Amniotic stem cell (primary cell): ENCODE data around the gene BEND5.
A peak's percentile ranks its signal among the peaks of the same experiment; 100 is the strongest.

Source experiments
- DNase-seq: peaks from one replicate; lab custom pipeline; 2025; lab: John Stamatoyannopoulos, UW

The BEND5 gene, protein sequence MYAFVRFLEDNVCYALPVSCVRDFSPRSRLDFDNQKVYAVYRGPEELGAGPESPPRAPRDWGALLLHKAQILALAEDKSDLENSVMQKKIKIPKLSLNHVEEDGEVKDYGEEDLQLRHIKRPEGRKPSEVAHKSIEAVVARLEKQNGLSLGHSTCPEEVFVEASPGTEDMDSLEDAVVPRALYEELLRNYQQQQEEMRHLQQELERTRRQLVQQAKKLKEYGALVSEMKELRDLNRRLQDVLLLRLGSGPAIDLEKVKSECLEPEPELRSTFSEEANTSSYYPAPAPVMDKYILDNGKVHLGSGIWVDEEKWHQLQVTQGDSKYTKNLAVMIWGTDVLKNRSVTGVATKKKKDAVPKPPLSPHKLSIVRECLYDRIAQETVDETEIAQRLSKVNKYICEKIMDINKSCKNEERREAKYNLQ

DNA sequence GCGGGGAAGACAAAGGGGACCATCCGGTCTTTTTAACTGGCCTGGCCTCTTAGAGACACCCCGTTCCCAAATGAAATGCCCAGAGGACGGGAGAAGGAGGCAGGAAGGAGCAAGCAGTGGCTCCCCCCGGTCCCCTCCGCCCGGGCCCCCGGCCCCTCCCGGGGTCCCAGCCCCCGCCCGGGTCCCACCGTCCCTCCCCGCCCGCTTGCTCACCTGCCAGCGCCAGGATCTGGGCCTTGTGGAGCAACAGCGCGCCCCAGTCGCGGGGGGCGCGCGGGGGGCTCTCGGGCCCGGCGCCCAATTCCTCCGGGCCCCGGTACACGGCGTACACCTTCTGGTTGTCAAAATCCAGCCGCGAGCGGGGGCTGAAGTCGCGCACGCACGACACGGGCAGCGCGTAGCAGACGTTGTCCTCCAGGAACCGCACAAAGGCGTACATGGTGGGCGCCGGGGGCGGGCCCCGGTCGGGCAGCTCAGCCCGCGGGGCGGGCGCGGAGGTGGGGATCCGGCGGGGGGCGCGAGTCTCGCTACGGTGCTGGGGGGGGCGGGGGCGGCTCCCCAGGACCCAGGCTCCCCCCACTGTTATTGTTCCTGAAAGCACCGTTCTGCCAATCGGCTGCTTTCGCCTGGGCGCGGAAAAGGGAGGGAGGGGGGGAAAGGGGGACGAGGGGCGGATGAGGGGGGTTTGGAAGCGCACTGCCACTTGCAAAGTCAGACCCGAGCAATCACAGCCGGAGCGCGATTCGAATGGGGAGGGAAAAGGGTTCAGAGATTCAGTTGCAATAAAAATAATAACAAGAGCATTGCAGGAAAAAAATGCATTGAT lies at the start of gene BEND5:
Gene BEND5, minus strand, starts transcription at position 499 of the 826 bp plus-strand sequence. Its CDS starts 60 bp downstream, at position 439.
- DNase-seq: no peak

DNA sequence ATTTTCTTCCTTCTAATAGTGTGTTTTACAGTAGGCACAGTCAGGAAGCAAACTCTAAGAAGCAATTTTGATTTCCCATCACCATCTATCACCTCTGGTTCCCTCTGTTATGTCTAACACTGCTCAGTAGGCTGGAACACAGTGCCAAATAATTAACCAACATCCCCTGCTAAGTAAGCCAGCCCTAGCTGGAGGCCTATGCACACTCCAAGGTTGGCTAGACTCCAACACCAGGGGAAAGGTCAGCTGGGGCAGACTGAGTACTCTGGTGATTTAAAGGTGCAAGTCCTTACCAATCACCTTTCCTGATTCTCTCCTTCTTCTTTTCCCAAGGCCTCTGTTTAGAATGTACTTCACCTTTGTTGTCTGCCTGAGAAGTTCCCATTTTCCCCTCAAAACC lies 46.5 kb upstream of the BEND5 start:
- no peak for DNase-seq

DNA sequence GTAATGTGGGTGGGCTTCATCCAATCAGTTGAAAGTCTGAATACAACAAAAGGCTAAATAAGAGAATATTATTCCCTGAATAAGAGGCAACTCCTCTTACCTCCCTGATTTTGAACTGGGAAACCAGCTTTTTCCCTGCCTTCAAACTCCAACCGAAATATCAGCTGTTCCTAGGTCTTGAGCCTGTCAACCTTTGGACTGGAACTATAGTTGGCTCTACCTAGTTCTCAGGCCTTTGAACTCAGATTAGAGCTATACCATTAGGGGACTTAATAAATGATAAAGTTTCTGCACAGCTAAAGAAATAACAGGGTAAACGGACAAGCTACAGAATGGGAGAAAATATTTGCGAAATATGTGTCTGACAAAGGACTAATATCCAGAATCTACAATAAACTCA lies 43.8 kb upstream of the BEND5 start:
- DNase-seq: no peak

DNA sequence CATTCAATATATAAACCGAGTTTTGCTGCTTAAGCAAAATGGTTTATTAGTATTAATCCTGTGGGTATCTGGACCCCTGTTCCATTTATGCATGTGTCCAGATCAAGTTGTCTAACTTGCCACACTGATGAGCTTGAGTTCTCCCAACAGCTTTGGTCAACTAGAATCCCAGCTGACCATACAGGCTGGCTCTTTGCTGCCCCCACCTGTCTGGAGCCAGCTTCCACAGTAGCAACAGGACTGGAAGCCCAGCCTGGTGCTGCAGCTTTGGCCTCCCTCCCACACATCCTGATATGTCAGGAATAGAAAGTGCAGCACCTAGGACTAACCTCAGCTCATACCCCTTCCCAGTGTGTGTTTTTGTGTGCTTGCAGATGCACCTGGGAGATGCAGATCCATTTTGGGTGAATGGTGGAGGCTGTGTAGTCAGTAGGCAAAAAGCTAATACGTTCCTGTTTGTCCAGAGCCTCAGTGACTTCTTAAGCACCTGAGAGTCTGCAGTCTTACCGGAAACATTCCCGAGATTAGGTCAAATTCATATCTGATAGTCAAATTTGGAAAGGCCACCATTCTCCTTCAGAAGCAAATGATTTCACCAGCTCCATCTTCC lies 40.9 kb upstream of the BEND5 start:
- peak; percentile 35 for DNase-seq

DNA sequence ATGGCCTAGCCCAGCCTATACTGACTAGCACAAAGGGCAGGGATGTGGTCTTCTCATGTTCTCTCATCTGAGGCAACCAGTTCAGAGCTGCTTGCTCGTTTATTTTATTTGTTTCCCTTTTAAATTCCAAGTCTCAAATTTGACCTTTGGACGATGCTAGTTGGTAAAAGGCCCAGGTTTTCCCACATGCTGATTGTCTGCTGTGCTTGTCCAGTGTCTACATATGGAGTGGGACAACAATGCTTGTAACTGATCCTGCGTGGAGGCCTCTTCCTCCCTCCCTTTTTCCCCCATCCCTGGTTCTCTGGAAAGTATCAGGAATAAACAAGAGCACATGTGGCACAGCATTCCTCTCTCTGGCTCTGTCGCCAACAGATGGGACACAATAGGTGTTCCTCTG lies 34.0 kb upstream of the BEND5 start:
- no peak for DNase-seq

DNA sequence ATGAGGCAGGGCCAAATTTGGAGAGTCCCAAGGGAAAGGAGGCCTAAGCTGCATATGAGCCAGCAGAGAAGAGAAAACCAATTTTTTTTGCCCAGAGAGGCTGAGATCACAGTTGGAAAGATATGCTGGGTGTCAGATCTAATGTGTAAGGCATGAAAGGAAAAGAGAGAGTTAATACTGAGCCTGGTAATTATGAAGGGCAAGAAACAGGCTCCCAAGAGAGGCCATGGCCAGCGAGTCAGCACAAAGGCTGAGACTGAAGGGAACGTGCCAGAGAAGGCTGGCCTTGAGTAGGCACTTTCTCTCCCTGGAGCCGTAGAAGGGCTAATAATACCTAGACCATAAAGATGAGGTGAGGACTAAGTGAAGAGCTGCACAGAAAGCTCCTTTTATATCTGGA lies 31.8 kb upstream of the BEND5 start:
- no peak for DNase-seq

DNA sequence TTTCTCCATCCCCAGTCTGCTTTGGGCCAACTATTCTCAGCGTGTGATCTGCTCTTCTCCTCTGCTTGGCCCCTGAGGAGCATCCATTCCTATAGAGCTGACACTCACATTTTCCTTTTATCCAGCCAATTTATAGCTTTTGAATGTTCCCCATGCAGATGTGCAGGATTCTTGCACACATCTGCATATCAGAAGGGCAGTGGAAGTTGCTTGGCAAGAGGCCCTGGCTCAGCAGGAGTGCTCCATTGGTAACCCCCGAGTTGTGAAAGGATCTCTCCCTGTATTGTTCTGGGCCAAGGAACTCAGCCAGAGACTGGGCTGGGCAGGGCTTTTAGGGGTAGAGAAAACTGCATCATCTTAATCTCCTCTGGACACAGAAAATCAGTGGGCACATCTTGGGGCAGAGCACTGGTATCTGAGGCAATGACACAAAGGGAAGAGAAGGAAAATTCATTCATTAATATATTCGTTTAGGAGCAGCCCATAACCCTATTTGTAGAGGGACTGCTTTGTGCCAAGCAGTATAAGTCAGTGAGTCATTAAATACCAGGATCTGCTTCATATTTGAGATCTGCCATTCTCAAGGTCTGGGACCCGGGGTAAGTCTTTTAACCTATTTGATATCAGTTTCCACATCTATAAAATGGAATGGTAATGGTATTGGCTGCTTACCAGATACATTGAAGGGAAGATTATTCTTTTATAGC lies 31.0 kb upstream of the BEND5 start:
- DNase-seq: no peak

DNA sequence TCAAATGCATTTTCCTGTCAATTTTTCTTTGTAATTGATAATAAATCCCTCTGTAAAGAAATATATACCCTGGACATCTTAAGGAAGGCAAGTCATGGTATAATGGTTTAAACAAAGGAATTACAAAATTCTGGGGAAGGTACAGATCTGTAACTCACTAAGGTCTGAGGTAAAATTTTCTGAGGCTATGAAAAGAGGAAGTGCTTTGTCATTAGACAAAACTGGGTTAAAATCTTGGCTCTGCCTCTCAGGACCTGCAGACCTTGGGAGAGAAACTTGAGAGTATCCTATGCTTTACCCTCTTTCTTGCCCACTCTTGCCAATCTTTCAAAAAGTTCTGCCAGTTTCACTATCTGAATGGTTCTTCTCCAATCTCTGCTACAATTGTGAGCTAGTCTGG lies 26.8 kb upstream of the BEND5 start:
- DNase-seq: no peak

DNA sequence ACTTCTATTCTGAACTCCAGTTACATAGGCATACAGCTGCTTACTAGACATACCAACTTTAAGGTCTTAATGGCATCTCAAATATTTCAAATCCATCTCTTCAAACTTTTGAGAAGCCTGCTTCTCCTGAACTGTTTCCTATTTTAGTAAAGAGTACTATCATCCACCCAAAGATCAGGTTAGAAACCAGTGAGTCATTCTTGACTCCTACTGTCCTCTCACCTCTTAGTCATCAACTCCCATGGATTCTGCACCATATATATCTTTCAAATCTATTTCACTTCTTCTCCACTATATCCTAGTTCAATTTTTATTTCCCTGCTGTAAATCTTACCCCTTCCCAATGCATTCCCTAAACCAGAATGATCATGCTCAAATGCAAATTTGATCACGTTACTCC lies 18.1 kb upstream of the BEND5 start:
- no peak for DNase-seq

DNA sequence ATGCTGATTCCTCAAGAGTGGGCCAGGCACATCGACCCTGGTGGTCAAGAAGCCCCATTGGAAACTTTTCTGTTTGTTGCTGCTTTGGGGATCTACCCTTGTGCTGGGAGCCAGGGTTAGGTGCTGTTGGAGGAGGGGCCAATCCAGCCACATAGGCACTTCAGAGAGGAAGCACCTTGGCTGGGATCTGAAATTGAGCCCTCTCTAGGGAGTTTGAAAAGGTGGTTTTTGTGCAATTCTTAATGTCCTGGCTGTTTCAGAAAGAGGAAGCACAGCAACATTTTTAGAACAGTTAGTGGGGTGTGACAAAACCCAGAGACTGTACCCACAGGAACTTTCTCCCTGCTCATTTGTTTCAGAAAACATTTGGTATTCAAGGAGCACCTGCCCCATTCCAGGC lies 17.2 kb upstream of the BEND5 start:
- no peak for DNase-seq

DNA sequence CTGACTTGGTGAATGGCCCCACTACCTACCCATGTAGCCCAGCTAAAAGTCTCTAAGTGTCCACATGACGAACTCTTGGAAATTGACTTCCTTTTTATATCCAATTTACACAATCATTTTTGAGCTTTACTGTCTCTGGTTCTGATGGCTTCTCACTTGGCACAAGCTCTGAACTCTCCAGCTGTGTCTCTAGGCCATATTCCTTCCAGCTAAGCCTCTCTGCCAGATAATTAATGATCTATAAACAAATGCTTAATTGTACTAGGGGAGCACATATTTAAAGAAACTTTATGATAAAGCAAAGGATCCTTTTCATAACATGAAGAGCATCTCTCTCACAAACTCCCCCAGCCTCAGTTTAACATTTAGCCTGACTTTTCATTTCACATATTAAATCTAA lies 16.3 kb upstream of the BEND5 start:
- no peak for DNase-seq

DNA sequence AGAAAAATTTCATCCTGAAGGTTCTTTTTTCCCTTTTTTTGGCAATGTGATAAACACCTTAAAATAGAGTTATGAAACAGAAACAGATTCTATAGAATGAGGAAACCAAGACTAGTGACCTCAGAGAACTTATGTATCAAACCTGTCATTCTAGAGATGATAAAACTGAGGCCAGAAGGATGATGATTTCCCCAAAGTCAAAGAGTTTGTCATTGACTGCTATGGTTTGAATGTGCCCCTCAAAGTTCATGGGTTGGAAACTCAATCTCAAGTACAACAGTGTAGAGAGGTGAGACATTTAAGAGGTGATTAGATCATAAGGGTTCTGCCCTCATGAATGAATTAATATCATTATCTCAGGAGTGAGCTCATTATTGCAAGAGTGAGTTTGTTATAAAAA lies 13.7 kb upstream of the BEND5 start:
- DNase-seq: no peak

DNA sequence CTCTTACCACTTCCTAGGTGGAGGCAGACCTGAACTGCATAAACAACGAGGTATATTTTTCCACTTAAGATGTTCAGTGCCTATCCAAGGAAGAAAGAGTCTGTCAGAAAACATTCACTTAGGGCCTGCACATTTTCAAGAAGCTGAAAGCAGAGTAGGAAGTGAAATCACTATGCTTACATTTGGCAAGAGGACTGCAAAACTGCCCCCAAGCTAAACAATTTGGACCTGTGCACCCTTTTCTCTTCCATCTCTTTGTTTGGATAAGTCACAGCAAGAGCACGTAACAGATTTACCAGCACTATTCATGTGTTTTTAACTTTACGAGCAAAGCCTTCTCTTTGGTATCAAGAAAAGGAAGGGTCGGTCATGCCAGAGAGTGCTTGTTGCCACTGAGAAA lies 13.2 kb upstream of the BEND5 start:
- DNase-seq: no peak

DNA sequence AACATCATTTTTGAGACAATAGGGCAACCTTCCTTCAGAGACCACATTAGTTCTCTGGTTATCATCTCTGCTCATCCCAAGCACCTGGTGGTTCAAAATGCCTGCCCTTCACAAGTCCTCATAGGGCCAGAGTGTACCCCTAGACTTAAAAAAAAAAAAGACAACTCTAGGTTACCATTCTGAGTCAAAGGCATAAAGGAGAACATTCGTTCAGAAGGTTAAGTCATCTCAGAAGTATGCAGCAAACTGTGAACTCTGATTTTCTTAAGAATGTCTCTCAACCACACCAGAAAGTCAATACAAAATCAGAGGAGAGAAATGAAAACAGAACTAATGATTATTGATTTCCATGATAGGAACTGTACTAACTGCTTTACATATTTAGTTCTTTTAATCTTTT lies 9.2 kb upstream of the BEND5 start:
- DNase-seq: no peak

DNA sequence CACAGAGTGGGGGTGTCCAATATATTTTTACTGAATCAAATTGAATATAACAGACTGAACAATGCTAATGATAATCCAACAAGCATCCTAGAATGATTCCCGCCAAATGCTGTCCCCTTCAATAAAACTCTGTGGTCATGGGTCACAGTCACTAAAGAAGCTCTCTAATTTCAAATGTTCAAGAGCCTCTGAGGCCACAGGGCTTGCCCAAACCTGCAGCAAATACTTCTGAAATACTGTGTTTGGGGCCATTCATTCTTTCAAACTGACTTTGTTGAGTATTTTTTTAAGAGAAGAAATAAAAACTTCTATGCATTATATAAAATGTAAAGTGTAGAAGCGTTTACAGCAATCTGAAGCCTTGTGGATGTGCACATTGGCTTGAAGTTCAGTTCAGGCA lies 7.6 kb upstream of the BEND5 start:
- no peak for DNase-seq

DNA sequence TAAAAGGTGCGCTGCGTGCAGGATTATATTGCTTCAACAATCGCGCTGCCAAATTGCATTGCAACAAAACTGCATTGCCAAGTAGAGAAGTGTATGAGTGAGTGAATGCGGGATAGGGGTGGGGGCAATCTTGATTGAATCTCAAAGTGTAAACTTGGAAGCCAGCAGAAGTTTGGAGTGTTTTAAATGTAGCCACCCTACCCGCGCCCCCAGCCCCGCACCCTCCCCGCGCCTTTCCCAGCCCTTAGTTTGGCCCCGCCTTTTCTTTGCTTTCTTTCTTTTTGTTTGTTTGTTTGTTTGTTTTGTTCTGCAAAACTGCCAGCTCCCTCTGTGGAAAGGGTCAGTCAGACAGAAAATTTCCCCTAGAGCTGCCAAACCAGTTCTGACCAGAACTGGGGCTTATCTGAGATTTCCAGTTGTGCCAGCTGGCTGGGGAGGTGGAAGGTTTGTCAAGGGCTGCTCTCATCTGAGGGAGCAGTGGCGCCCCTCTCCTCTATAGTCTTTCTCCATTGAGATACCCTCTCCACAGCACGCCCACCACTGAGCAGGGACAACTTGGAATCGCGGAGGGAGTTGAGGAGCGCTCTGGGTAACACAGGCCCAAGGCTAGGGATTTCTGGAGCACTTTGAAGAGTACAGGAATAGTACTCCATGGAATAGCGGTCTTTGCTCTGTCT lies 666 bp upstream of the BEND5 start:
- no peak for DNase-seq

DNA sequence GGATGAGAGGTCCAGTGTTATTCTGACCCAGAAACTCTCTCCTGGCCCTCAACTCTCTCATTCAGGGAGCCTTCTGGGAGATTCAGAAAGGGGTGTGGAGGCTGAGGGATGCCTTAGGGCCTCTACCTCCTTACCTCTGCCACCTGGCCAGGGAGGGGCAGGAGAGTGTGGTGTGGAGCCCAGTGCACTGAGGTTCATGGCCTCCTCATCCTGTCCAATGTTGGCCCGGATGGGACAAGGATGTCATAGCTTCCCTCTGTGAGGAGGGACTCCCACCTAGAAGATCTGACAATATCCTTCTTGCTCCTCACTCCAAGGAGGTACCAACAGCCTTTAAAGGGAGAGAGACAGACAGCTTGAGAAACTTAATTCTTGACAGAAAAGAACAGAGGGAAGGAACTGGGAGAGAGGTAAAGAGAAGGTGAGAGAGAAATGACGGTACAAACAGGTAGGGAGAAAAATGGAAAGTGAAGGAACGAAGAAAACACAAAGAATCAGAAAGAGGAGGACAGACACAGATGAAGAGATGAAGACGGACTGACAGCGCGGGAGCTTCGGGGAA lies 779 bp downstream of the BEND5 start:
- DNase-seq: no peak

DNA sequence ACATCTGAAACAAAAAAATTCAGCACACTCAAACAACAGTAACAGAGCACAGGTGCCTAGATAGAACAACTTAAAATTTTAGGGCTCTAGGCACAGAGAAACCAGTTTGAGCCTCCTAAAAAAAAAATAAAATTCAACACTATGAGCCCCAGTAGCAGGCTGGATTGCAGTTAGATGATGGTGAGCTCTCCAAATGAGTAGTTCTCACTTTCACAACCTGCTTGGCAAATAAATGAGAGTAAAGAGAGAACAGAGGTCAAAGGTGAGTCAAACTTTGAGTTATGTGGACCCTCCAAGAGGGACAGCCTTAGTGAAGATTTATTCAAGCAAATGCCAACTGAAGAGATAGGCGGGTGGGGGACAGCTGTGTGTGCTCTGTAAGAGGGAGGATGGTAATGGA lies 3.6 kb downstream of the BEND5 start:
- no peak for DNase-seq

DNA sequence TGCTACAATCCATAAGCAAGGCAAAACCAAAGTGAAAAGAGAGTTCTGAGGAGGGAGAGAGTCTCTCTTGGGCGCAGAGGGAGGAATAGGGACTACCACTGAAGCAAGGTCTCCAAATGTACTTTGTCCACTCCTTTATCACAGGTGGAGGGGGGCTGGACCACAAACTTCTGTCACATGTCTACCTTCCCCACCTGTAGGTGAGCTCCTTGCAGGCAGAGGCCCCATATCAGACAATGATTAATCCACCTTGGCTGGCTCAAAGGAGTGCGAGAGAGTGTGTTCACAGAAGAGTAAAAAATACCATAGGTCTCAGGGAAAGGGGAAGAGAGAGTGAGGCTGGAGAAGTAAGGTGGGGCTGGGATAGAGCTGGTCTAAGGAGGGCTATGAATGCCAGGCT lies 4.5 kb downstream of the BEND5 start:
- DNase-seq: no peak

DNA sequence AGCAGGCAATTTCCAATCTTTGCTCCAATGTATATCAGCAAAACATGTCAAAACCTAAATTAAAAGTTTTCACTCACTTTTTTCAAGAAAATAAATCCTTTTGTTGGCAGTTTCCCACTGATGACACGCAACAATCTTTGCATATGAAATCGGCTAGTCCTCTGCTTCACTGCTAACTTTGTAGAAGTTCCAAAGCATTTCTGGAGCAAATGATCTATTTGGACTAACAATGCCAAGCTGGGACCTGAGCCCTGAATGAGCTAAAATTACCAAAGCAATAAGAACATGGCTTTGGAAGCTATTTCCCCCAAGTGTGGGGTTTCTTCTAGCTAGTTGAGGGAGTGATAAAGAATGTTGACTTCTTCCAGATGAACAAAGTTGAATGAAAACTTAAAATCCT lies 5.1 kb downstream of the BEND5 start:
- DNase-seq: no peak

DNA sequence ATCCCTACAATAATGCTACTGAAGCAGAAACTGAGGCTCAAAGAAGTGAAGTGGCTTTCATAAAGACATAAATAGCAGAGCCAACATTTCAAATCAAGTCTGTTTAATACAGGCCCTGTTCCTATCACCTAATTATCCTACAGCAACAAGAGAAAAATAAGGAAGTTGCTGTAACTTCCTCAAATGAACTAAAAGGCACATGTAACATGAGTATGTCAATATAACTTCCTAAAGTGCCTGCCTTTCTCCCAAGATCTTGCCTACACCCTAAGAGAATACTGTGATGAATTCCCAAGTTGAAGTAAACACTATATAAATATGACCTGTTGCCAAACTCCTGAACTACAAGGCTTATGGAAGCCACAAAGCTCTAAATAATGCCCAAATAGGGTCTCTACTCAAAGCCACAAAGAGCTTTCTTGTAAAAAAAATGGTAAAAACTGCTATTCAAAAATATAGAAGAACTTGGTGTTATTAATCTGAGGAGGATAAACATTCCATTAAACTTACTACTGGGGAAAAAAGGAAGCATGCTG lies 8.6 kb downstream of the BEND5 start:
- no peak for DNase-seq
